HL-60 (cell line): ENCODE results near the gene TFR2.

Source experiments
- CTCF ChIP-seq: IDR thresholded peaks from one replicate; pipeline ENCODE4 v1.5.1; 2011; ENCODE audit warnings: low read length, control low read depth, inconsistent platforms; ENCODE audit not compliant: insufficient read depth
- GABPA ChIP-seq: IDR thresholded peaks from 2 replicates; pipeline ENCODE4 v1.6.1; 2012; ENCODE audit warnings: low read depth
- POLR2AphosphoS5 ChIP-seq: IDR thresholded peaks from 2 replicates; pipeline ENCODE4 v1.6.1; 2012; ENCODE audit warnings: low read depth
- TF ChIP-seq, protein P1 (sequence below): IDR thresholded peaks from 2 replicates; pipeline ENCODE4 v1.6.1; 2012; ENCODE audit warnings: low read depth; ENCODE audit not compliant: insufficient replicate concordance

- TF ChIP-seq CTCF (no peak), POLR2AphosphoS5 (no peak), GABPA (no peak)
- TF ChIP-seq, protein P1, sequence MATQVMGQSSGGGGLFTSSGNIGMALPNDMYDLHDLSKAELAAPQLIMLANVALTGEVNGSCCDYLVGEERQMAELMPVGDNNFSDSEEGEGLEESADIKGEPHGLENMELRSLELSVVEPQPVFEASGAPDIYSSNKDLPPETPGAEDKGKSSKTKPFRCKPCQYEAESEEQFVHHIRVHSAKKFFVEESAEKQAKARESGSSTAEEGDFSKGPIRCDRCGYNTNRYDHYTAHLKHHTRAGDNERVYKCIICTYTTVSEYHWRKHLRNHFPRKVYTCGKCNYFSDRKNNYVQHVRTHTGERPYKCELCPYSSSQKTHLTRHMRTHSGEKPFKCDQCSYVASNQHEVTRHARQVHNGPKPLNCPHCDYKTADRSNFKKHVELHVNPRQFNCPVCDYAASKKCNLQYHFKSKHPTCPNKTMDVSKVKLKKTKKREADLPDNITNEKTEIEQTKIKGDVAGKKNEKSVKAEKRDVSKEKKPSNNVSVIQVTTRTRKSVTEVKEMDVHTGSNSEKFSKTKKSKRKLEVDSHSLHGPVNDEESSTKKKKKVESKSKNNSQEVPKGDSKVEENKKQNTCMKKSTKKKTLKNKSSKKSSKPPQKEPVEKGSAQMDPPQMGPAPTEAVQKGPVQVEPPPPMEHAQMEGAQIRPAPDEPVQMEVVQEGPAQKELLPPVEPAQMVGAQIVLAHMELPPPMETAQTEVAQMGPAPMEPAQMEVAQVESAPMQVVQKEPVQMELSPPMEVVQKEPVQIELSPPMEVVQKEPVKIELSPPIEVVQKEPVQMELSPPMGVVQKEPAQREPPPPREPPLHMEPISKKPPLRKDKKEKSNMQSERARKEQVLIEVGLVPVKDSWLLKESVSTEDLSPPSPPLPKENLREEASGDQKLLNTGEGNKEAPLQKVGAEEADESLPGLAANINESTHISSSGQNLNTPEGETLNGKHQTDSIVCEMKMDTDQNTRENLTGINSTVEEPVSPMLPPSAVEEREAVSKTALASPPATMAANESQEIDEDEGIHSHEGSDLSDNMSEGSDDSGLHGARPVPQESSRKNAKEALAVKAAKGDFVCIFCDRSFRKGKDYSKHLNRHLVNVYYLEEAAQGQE, result no peak
Measured at GRCh38 chr7:100674411-100675104, 33.2 kb upstream of the TFR2 start.
